Type B pancreatic cell (in vitro differentiated cells): Measurements from ENCODE around the gene SPDYC. TPM values are rescaled to one million over a fixed set of nuclear protein-coding genes. Genes with fewer than 3 reads are reported as not detected.
A peak's percentile ranks its signal among the peaks of the same experiment; 100 is the strongest.

Experiments
- DNase-seq: peaks from one replicate; pipeline ENCODE4 v3.0.0; 2021; ENCODE audit warnings: mixed read lengths; ENCODE audit not compliant: unreplicated experiment; ENCODE audit errors: extremely low spot score
- H3K27ac Mint-ChIP-seq: 2 replicates; pipeline ENCODE4 v1.8.0; 2021; ENCODE audit warnings: mild to moderate bottlenecking, mixed read lengths
- H3K27me3 Mint-ChIP-seq: 2 replicates; pipeline ENCODE4 v1.8.0; 2021; ENCODE audit warnings: mixed read lengths
- H3K36me3 Mint-ChIP-seq: 2 replicates; pipeline ENCODE4 v1.8.0; 2021; ENCODE audit warnings: mixed read lengths
- H3K4me1 Mint-ChIP-seq: one replicate; pipeline ENCODE4 v1.8.0; 2021; ENCODE audit warnings: mixed read lengths; ENCODE audit not compliant: unreplicated experiment
- H3K4me3 Mint-ChIP-seq: 2 replicates; pipeline ENCODE4 v1.8.0; 2021; ENCODE audit warnings: mild to moderate bottlenecking, mixed read lengths
- H3K9me3 Mint-ChIP-seq: 2 replicates; pipeline ENCODE4 v1.8.0; 2021; ENCODE audit warnings: mixed read lengths
- total RNA-seq: library from RNA; stranded (reverse); gene quantifications from 2 replicates; pipeline ENCODE4 v1.2.1, GENCODE V29; 2021; ENCODE audit warnings: low replicate concordance
- TF ChIP-seq, protein P1 (sequence below): fragments of 200-600 bp; sonication (generic); conservative IDR thresholded peaks from 2 replicates; pipeline ENCODE4 v1.5.0; 2021; ENCODE audit warnings: antibody characterized with exemption, mild to moderate bottlenecking

SPDYC gene
- total RNA-seq, 1 donor from 2014 or later = not detected

GRCh38 chr11:65132988-65133700 is 36.9 kb upstream of the SPDYC start:
- DNase-seq = no peak
- H3K27ac Mint-ChIP-seq = peak overlapping the region; percentile 100

GRCh38 chr11:65133724-65134123 is 36.3 kb upstream of the SPDYC start:
- TF ChIP-seq, protein P1, sequence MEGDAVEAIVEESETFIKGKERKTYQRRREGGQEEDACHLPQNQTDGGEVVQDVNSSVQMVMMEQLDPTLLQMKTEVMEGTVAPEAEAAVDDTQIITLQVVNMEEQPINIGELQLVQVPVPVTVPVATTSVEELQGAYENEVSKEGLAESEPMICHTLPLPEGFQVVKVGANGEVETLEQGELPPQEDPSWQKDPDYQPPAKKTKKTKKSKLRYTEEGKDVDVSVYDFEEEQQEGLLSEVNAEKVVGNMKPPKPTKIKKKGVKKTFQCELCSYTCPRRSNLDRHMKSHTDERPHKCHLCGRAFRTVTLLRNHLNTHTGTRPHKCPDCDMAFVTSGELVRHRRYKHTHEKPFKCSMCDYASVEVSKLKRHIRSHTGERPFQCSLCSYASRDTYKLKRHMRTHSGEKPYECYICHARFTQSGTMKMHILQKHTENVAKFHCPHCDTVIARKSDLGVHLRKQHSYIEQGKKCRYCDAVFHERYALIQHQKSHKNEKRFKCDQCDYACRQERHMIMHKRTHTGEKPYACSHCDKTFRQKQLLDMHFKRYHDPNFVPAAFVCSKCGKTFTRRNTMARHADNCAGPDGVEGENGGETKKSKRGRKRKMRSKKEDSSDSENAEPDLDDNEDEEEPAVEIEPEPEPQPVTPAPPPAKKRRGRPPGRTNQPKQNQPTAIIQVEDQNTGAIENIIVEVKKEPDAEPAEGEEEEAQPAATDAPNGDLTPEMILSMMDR = no peak
- H3K4me1 Mint-ChIP-seq = peaks cover 22% of the 10 kb centered on the region
- no peaks in the 10 kb centered on the region for H3K9me3 Mint-ChIP-seq
- no peak for DNase-seq
- no peaks in the 10 kb centered on the region for H3K27me3 Mint-ChIP-seq
- peak overlapping the region; percentile 97 for H3K4me3 Mint-ChIP-seq
- no peaks in the 10 kb centered on the region for H3K36me3 Mint-ChIP-seq
- peak overlapping the region; percentile 100 for H3K27ac Mint-ChIP-seq

More at GRCh38 chr11:65132988-65133700, 36.9 kb upstream of the SPDYC start:
- H3K36me3 Mint-ChIP-seq = no peaks in the 10 kb centered on the region
- H3K4me1 Mint-ChIP-seq = peaks cover 22% of the 10 kb centered on the region
- H3K27me3 Mint-ChIP-seq = no peaks in the 10 kb centered on the region
- H3K9me3 Mint-ChIP-seq = no peaks in the 10 kb centered on the region
- peak overlapping the region; percentile 97 for H3K4me3 Mint-ChIP-seq
- TF ChIP-seq, protein P1 = no peak

GRCh38 chr11:65134240-65134951 is 35.6 kb upstream of the SPDYC start, which contains the start of gene SYVN1:
SYVN1 (minus strand) TSS chr11:65134519; CDS start chr11:65133601, 918 bp downstream.
- H3K27ac Mint-ChIP-seq = peak within 1 kb of the TSS; percentile 100
- no peaks in the 10 kb centered on the region for H3K9me3 Mint-ChIP-seq
- TF ChIP-seq, protein P1 = no peak
- H3K27me3 Mint-ChIP-seq = no peaks in the 10 kb centered on the region
- DNase-seq = peak; percentile 90
- no peaks in the 10 kb centered on the region for H3K36me3 Mint-ChIP-seq
- peak within 1 kb of the TSS; percentile 97 for H3K4me3 Mint-ChIP-seq
- peaks cover 22% of the 10 kb centered on the region for H3K4me1 Mint-ChIP-seq

DNA sequence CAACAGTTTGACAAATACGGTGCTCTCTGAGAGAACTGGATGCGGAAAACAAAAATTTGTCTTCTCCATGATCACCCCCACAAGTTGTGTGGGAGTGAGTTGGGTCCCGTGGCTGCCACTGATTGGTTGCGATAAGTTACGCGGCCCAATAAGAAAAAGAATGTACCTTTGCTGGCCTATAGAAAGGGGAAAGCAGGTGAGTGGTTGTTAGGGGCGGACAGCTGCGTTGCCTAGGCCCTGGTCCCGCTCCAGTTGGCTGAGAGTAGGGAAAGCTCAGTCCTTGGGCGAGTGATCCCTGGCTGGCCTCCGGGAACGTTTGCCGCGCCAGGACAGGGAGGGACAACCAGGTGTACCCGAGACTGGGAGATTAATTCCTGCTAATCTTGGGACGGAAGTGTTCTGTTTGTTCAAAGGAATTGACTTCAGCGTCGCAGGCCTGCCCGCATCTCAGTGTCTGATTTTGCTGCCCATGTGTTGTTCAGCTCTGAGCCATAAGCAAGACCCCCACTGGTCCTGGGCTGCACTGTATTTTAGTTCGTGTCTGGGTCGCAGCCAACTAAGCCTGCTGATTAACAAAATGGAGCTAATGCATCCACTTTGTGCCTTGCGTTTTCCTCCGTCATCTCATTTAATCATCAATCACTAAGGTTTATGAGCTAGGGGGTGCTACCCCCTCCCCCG is 34.9 kb upstream of the SPDYC start:
- H3K27me3 Mint-ChIP-seq = peaks cover 3% of the 10 kb centered on the region
- peak; percentile 83 for DNase-seq
- no peaks in the 10 kb centered on the region for H3K9me3 Mint-ChIP-seq
- no peaks in the 10 kb centered on the region for H3K36me3 Mint-ChIP-seq
- peak overlapping the region; percentile 97 for H3K4me3 Mint-ChIP-seq
- peaks cover 22% of the 10 kb centered on the region for H3K4me1 Mint-ChIP-seq
- H3K27ac Mint-ChIP-seq = peak overlapping the region; percentile 100
- TF ChIP-seq, protein P1 = no peak

- H3K4me3 Mint-ChIP-seq = peak overlapping the region; percentile 97
- TF ChIP-seq, protein P1 = no peak
- H3K4me1 Mint-ChIP-seq = peaks cover 22% of the 10 kb centered on the region
- no peak for DNase-seq
- no peaks in the 10 kb centered on the region for H3K9me3 Mint-ChIP-seq
- H3K27ac Mint-ChIP-seq = peak overlapping the region; percentile 100
- no peaks in the 10 kb centered on the region for H3K36me3 Mint-ChIP-seq
- peaks cover 7% of the 10 kb centered on the region for H3K27me3 Mint-ChIP-seq
Observed at GRCh38 chr11:65135633-65136145, 34.3 kb upstream of the SPDYC start.
